Coronary artery (tissue), 2 donors: ENCODE data around the gene ASTL.

ENCODE experiments used
- DNase-seq: peaks from one replicate; pipeline ENCODE4 v3.0.0-alpha.2; 2017; ENCODE audit warnings: low spot score
- H3K27ac ChIP-seq, 2 donors: fragments of 200-600 bp; sonication (generic); one replicate each; pipeline ENCODE4 v1.5.1; 2016 to 2019
- H3K4me3 ChIP-seq: fragments of 200-600 bp; sonication (generic); 2 replicates; pipeline ENCODE4 v1.5.1; 2016; ENCODE audit warnings: mild to moderate bottlenecking, moderate library complexity
- CTCF ChIP-seq: fragments of 200-600 bp; sonication (generic); IDR thresholded peaks from one replicate; pipeline ENCODE4 v1.5.1; 2019; ENCODE audit warnings: antibody characterized with exemption

Gene ASTL

GRCh38 chr2:96097441-96097840, 40.9 kb downstream of the ASTL start:
- Histone ChIP-seq H3K27ac (no peak overlapping the region), H3K4me3 (no peak overlapping the region)
- no peak for DNase-seq
- TF ChIP-seq CTCF: no peak

- no peak for DNase-seq
- no peak for TF ChIP-seq CTCF
- Histone ChIP-seq H3K27ac (no peak overlapping the region), H3K4me3 (no peak overlapping the region)
Measured at GRCh38 chr2:96095116-96095636, 43.1 kb downstream of the ASTL start.

GRCh38 chr2:96093528-96093927, 44.8 kb downstream of the ASTL start:
- Histone ChIP-seq H3K4me3 (no peak overlapping the region), H3K27ac (no peak overlapping the region)
- DNase-seq: no peak
- no peak for TF ChIP-seq CTCF

GRCh38 chr2:96092951-96093350, 45.4 kb downstream of the ASTL start:
- DNase-seq: no peak
- no peak for TF ChIP-seq CTCF
- H3K27ac ChIP-seq: no peak overlapping the region

GRCh38 chr2:96092573-96092877, 45.8 kb downstream of the ASTL start:
- TF ChIP-seq CTCF: no peak
- no peak for DNase-seq
- no peak overlapping the region for H3K27ac ChIP-seq
- no peak overlapping the region for H3K4me3 ChIP-seq

More at GRCh38 chr2:96092951-96093350, 45.4 kb downstream of the ASTL start:
- H3K4me3 ChIP-seq: no peak overlapping the region

GRCh38 chr2:96091711-96092572, 46.4 kb downstream of the ASTL start:
- H3K4me3 ChIP-seq: no peak overlapping the region
- no peak for DNase-seq
- H3K27ac ChIP-seq: no peak overlapping the region
- TF ChIP-seq CTCF: no peak

GRCh38 chr2:96091141-96091710, 47.1 kb downstream of the ASTL start:
- Histone ChIP-seq H3K27ac (no peak overlapping the region), H3K4me3 (no peak overlapping the region)
- TF ChIP-seq CTCF: no peak
- peak; percentile 64 for DNase-seq
